ENCODE data around the gene DTWD1.
"Not testable (repeated sequence)": the region's sequence is repeated elsewhere in the genome, so short reads cannot be mapped to it uniquely, and the experiment has no call there.

DTWD1 gene

GRCh38 chr15:49666486-49666885 lies 45.6 kb downstream of the DTWD1 start:
- H3K4ac ChIP-seq (ENCODE audit: low read depth in 1 of 2, low read length in 2 of 2); H3K4me3 ChIP-seq (ENCODE audit: insufficient read depth in 1 of 2, low read depth in 1 of 2, low read length in 2 of 2); H4K8ac ChIP-seq (ENCODE audit: low read length); H4K91ac ChIP-seq (ENCODE audit: low read length); H2BK12ac ChIP-seq (ENCODE audit: low read length in 2 of 2); DNase-seq; H3K23ac ChIP-seq (ENCODE audit: low read length in 2 of 2); H3K27me3 ChIP-seq (ENCODE audit: control insufficient read depth in 1 of 2, insufficient read depth in 1 of 2, low read length in 2 of 2); H3K36me3 ChIP-seq (ENCODE audit: control insufficient read depth in 1 of 2, insufficient read depth in 2 of 2, low read depth in 1 of 2, low read length in 2 of 2); H3K9ac ChIP-seq (ENCODE audit: low read length); H3K14ac ChIP-seq (ENCODE audit: low read length in 2 of 2); H3K18ac ChIP-seq (ENCODE audit: low read depth in 1 of 2, low read length in 2 of 2); H2AFZ ChIP-seq (ENCODE audit: low read depth, low read length); H3K9me3 ChIP-seq (ENCODE audit: control insufficient read depth, low read length); H2AK5ac ChIP-seq (ENCODE audit: low read length, severe bottlenecking); H2BK120ac ChIP-seq (ENCODE audit: low read depth, low read length); H2BK15ac ChIP-seq (ENCODE audit: low read depth, poor library complexity, severe bottlenecking); H3K27ac ChIP-seq (ENCODE audit: low read length, poor library complexity, severe bottlenecking); H3K4me1 ChIP-seq (ENCODE audit: control insufficient read depth, insufficient read depth, low read depth, low read length); H3K79me1 ChIP-seq (replicated peaks; ENCODE audit: low read length, poor library complexity, severe bottlenecking); H3K4me2 ChIP-seq (ENCODE audit: low read length, poor library complexity, severe bottlenecking); H2BK5ac ChIP-seq (ENCODE audit: low read depth, low read length, poor library complexity, severe bottlenecking): not testable (repeated sequence)
- 100% methylated on average over 1 of the region's 3 CpGs for WGBS

- Histone ChIP-seq H3K4ac (ENCODE audit: low read depth in 1 of 2, low read length in 2 of 2) (no peak overlapping the region), H2BK12ac (ENCODE audit: low read length in 2 of 2) (no peak overlapping the region)
- 100% methylated on average over 1 of the region's 1 CpG for WGBS
Measured at GRCh38 chr15:49669288-49669687, 48.4 kb downstream of the DTWD1 start.

GRCh38 chr15:49673861-49674260 lies 53.0 kb downstream of the DTWD1 start:
- WGBS = 100% methylated on average over 1 of the region's 1 CpG
- H2AFZ ChIP-seq (ENCODE audit: low read depth, low read length) = no peak overlapping the region

More at GRCh38 chr15:49669288-49669687, 48.4 kb downstream of the DTWD1 start:
- H3K27ac ChIP-seq (ENCODE audit: low read length, poor library complexity, severe bottlenecking) = no peak overlapping the region
- no peak overlapping the region for H2AFZ ChIP-seq (ENCODE audit: low read depth, low read length)
- no peak for DNase-seq
- no peak overlapping the region for H2BK15ac ChIP-seq (ENCODE audit: low read depth, poor library complexity, severe bottlenecking)
- H3K27me3 ChIP-seq (ENCODE audit: control insufficient read depth in 1 of 2, insufficient read depth in 1 of 2, low read length in 2 of 2) = no peaks in the 10 kb centered on the region
- H2BK120ac ChIP-seq (ENCODE audit: low read depth, low read length) = no peak overlapping the region
- H3K79me1 ChIP-seq (replicated peaks; ENCODE audit: low read length, poor library complexity, severe bottlenecking) = no peaks in the 10 kb centered on the region
- no peaks in the 10 kb centered on the region for H3K9me3 ChIP-seq (ENCODE audit: control insufficient read depth, low read length)
- no peak overlapping the region for H3K18ac ChIP-seq (ENCODE audit: low read depth in 1 of 2, low read length in 2 of 2)
- H3K4me3 ChIP-seq (ENCODE audit: insufficient read depth in 1 of 2, low read depth in 1 of 2, low read length in 2 of 2) = no peak overlapping the region
- no peaks in the 10 kb centered on the region for H3K4me1 ChIP-seq (ENCODE audit: control insufficient read depth, insufficient read depth, low read depth, low read length)
- no peaks in the 10 kb centered on the region for H3K36me3 ChIP-seq (ENCODE audit: control insufficient read depth in 1 of 2, insufficient read depth in 2 of 2, low read depth in 1 of 2, low read length in 2 of 2)
- H3K14ac ChIP-seq (ENCODE audit: low read length in 2 of 2) = no peak overlapping the region
- H3K23ac ChIP-seq (ENCODE audit: low read length in 2 of 2) = no peak overlapping the region
- no peak overlapping the region for H3K9ac ChIP-seq (ENCODE audit: low read length)
- H3K4me2 ChIP-seq (ENCODE audit: low read length, poor library complexity, severe bottlenecking) = no peak overlapping the region
- H2AK5ac ChIP-seq (ENCODE audit: low read length, severe bottlenecking) = no peak overlapping the region
- no peak overlapping the region for H4K8ac ChIP-seq (ENCODE audit: low read length)
- H4K91ac ChIP-seq (ENCODE audit: low read length) = no peak overlapping the region
- no peak overlapping the region for H2BK5ac ChIP-seq (ENCODE audit: low read depth, low read length, poor library complexity, severe bottlenecking)

GRCh38 chr15:49674370-49674769 lies 53.5 kb downstream of the DTWD1 start:
- Histone ChIP-seq H2BK12ac (ENCODE audit: low read length in 2 of 2) (no peak overlapping the region), H3K4ac (ENCODE audit: low read depth in 1 of 2, low read length in 2 of 2) (no peak overlapping the region), H3K9ac (ENCODE audit: low read length) (peak overlapping the region; percentile 90), H3K79me1 (replicated peaks; ENCODE audit: low read length, poor library complexity, severe bottlenecking) (no peaks in the 10 kb centered on the region), H2BK120ac (ENCODE audit: low read depth, low read length) (no peak overlapping the region), H3K9me3 (ENCODE audit: control insufficient read depth, low read length) (no peaks in the 10 kb centered on the region), H2BK5ac (ENCODE audit: low read depth, low read length, poor library complexity, severe bottlenecking) (no peak overlapping the region), H3K23ac (ENCODE audit: low read length in 2 of 2) (no peak overlapping the region), H3K27ac (ENCODE audit: low read length, poor library complexity, severe bottlenecking) (no peak overlapping the region), H3K27me3 (ENCODE audit: control insufficient read depth in 1 of 2, insufficient read depth in 1 of 2, low read length in 2 of 2) (no peaks in the 10 kb centered on the region), H3K36me3 (ENCODE audit: control insufficient read depth in 1 of 2, insufficient read depth in 2 of 2, low read depth in 1 of 2, low read length in 2 of 2) (no peaks in the 10 kb centered on the region), H3K4me3 (ENCODE audit: insufficient read depth in 1 of 2, low read depth in 1 of 2, low read length in 2 of 2) (no peak overlapping the region), H3K14ac (ENCODE audit: low read length in 2 of 2) (no peak overlapping the region), H3K4me1 (ENCODE audit: control insufficient read depth, insufficient read depth, low read depth, low read length) (no peaks in the 10 kb centered on the region), H3K18ac (ENCODE audit: low read depth in 1 of 2, low read length in 2 of 2) (no peak overlapping the region), H2BK15ac (ENCODE audit: low read depth, poor library complexity, severe bottlenecking) (no peak overlapping the region), H4K91ac (ENCODE audit: low read length) (no peak overlapping the region), H3K4me2 (ENCODE audit: low read length, poor library complexity, severe bottlenecking) (no peak overlapping the region), H2AFZ (ENCODE audit: low read depth, low read length) (no peak overlapping the region), H4K8ac (ENCODE audit: low read length) (no peak overlapping the region), H2AK5ac (ENCODE audit: low read length, severe bottlenecking) (no peak overlapping the region)
- DNase-seq = no peak
- WGBS = 88% methylated on average over 1 of the region's 1 CpG

More at GRCh38 chr15:49673861-49674260, 53.0 kb downstream of the DTWD1 start:
- no peak overlapping the region for H3K14ac ChIP-seq (ENCODE audit: low read length in 2 of 2)
- H3K4me2 ChIP-seq (ENCODE audit: low read length, poor library complexity, severe bottlenecking) = no peak overlapping the region
- no peaks in the 10 kb centered on the region for H3K79me1 ChIP-seq (replicated peaks; ENCODE audit: low read length, poor library complexity, severe bottlenecking)
- no peaks in the 10 kb centered on the region for H3K9me3 ChIP-seq (ENCODE audit: control insufficient read depth, low read length)
- no peak overlapping the region for H3K18ac ChIP-seq (ENCODE audit: low read depth in 1 of 2, low read length in 2 of 2)
- no peaks in the 10 kb centered on the region for H3K27me3 ChIP-seq (ENCODE audit: control insufficient read depth in 1 of 2, insufficient read depth in 1 of 2, low read length in 2 of 2)
- no peak overlapping the region for H3K4me3 ChIP-seq (ENCODE audit: insufficient read depth in 1 of 2, low read depth in 1 of 2, low read length in 2 of 2)
- H2BK120ac ChIP-seq (ENCODE audit: low read depth, low read length) = no peak overlapping the region
- peak overlapping the region; percentile 90 for H3K9ac ChIP-seq (ENCODE audit: low read length)
- no peak overlapping the region for H3K23ac ChIP-seq (ENCODE audit: low read length in 2 of 2)
- no peak overlapping the region for H3K27ac ChIP-seq (ENCODE audit: low read length, poor library complexity, severe bottlenecking)
- H2BK12ac ChIP-seq (ENCODE audit: low read length in 2 of 2) = no peak overlapping the region
- no peaks in the 10 kb centered on the region for H3K36me3 ChIP-seq (ENCODE audit: control insufficient read depth in 1 of 2, insufficient read depth in 2 of 2, low read depth in 1 of 2, low read length in 2 of 2)
- no peak overlapping the region for H3K4ac ChIP-seq (ENCODE audit: low read depth in 1 of 2, low read length in 2 of 2)
- H2AK5ac ChIP-seq (ENCODE audit: low read length, severe bottlenecking) = no peak overlapping the region
- H2BK15ac ChIP-seq (ENCODE audit: low read depth, poor library complexity, severe bottlenecking) = no peak overlapping the region
- DNase-seq = no peak
- no peak overlapping the region for H2BK5ac ChIP-seq (ENCODE audit: low read depth, low read length, poor library complexity, severe bottlenecking)
- H4K91ac ChIP-seq (ENCODE audit: low read length) = no peak overlapping the region
- no peaks in the 10 kb centered on the region for H3K4me1 ChIP-seq (ENCODE audit: control insufficient read depth, insufficient read depth, low read depth, low read length)
- H4K8ac ChIP-seq (ENCODE audit: low read length) = no peak overlapping the region
